Left lung (tissue), 10 donors: ENCODE measurements around the gene PDCD2L. TPM values are rescaled to one million over a fixed set of nuclear protein-coding genes. Genes with fewer than 3 reads are reported as not detected.

Source experiments
- ATAC-seq: fragments of 200-7000 bp; cut with Tn5 transposase; one replicate; pipeline ENCODE4 v1.9.1; 2020; ENCODE audit warnings: moderate library complexity
- DNase-seq, 4 donors: peaks; one replicate each; pipeline ENCODE4 v3.0.0-alpha.2; 2013 to 2020
- H3K27ac ChIP-seq, 2 donors: fragments of 200-600 bp; sonication (generic) in 1 of 2; one replicate each; pipeline versions ENCODE4 v1.5.0 to v1.8.0; 2020 to 2021
- H3K27me3 ChIP-seq, 2 donors: fragments of 200-600 bp; sonication (generic) in 1 of 2; one replicate each; pipeline versions ENCODE4 v1.5.0 to v1.8.0; 2020 to 2021
- H3K36me3 ChIP-seq, 2 donors: fragments of 200-600 bp; sonication (generic) in 1 of 2; one replicate each; pipeline versions ENCODE4 v1.5.0 to v1.8.0; 2020 to 2021
- H3K4me1 ChIP-seq, 2 donors: fragments of 200-600 bp; one replicate each; pipeline ENCODE4 v1.8.0; 2021
- H3K4me3 ChIP-seq, 2 donors: fragments of 200-600 bp; sonication (generic) in 1 of 2; one replicate each; pipeline versions ENCODE4 v1.5.0 to v1.8.0; 2020 to 2021; ENCODE audit warnings: mild to moderate bottlenecking in 1 of 2
- H3K9me3 ChIP-seq, 2 donors: fragments of 200-600 bp; sonication (generic) in 1 of 2; one replicate each; pipeline versions ENCODE4 v1.5.0 to v1.8.0; 2020 to 2021
- CTCF ChIP-seq, 2 donors: fragments of 200-600 bp; sonication (generic) in 1 of 2; IDR thresholded peaks; one replicate each; pipeline versions ENCODE4 v1.5.0 to v1.8.0; 2021; ENCODE audit warnings: antibody characterized with exemption in 2 of 2
- intact Hi-C, 2 donors: fragments of 100-400 bp; cut with DNase I; formaldehyde crosslinking; loops; one replicate each; pipeline versions ENCODE4 v1.11.2 to v1.14.2; 2022
- polyA plus RNA-seq, 6 donors: library from polyadenylated mRNA; unstranded; fragments of 120-200 nt; gene quantifications; one replicate each; pipeline ENCODE4 v1.2.1, GENCODE V29; 2013; ENCODE audit not compliant: insufficient read length in 6 of 6
- total RNA-seq, 2 donors: library from RNA; stranded (reverse); fragmentation: NEBNext Ultra II Directional; extraction: Animal tissue kit (Norgen Biotek cat#: 25700); gene quantifications; one replicate each; pipeline ENCODE4 v1.2.1, GENCODE V29; 2021
- donor health status: DM: no; HTN: yes; CAD: no.
- donor health status: DM: no; HTN: no; CAD: no.

The PDCD2L gene
- total and polyA plus RNA-seq, 8 donors = 5.0 to 14.7 (median 12.0) TPM

- peaks cover 0 to 4% of the 10 kb centered on the region in 2 donors for H3K27me3 ChIP-seq
- no peaks in the 10 kb centered on the region for H3K9me3 ChIP-seq
- intact Hi-C loops = no loop called here
- no peak overlapping the region for H3K4me3 ChIP-seq
- H3K36me3 ChIP-seq = peaks cover 0 to 43% of the 10 kb centered on the region in 2 donors
- H3K4me1 ChIP-seq = peaks cover 0 to 22% of the 10 kb centered on the region in 2 donors
- ATAC-seq (no peak), DNase-seq (no peak)
- TF ChIP-seq CTCF (IDR thresholded peaks at IDR 0.05) = no peak
- H3K27ac ChIP-seq = peak overlapping the region; percentile 53 to 57
These were observed 70.2 kb downstream of the PDCD2L start for GRCh38 chr19:34474233-34474989.

- Histone ChIP-seq H3K36me3 (peaks cover 0 to 35% of the 10 kb centered on the region in 2 donors), H3K27ac (peak overlapping the region; percentile 53 to 57), H3K27me3 (peaks cover 0 to 13% of the 10 kb centered on the region in 2 donors), H3K4me1 (peaks cover 0 to 22% of the 10 kb centered on the region in 2 donors), H3K4me3 (no peak overlapping the region), H3K9me3 (no peaks in the 10 kb centered on the region)
- ATAC-seq = peak; percentile 71
- intact Hi-C loops = no loop called here
- TF ChIP-seq CTCF (IDR thresholded peaks at IDR 0.05) = no peak
- no peak for DNase-seq
These were observed 71.1 kb downstream of the PDCD2L start for GRCh38 chr19:34475026-34475974.

Other genes with a start within 250 kb of the PDCD2L start
- 100 to 1,000 TPM in 1 of 2 donors, 10 to 100 TPM in 1; 88.0 to 108 TPM for gene LSM14A, start 231.9 kb upstream of the PDCD2L start, total RNA-seq
- 100 to 1,000 TPM; 133 to 176 (median 162) TPM for gene LSM14A, start 231.9 kb upstream of the PDCD2L start, polyA plus RNA-seq
- gene GARRE1, start 149.8 kb upstream of the PDCD2L start, total RNA-seq = 10 to 100 TPM; 26.2 to 26.7 TPM
- 10 to 100 TPM; 35.8 to 45.2 (median 37.1) TPM for gene GARRE1, start 149.8 kb upstream of the PDCD2L start, polyA plus RNA-seq
- gene GPI, start 39.2 kb upstream of the PDCD2L start, total RNA-seq = 100 to 1,000 TPM; 189 to 248 TPM
- 100 to 1,000 TPM in 5 of 6 donors, 10 to 100 TPM in 1; 99.2 to 111 (median 107) TPM for gene GPI, start 39.2 kb upstream of the PDCD2L start, polyA plus RNA-seq
- gene UBA2, start 24.0 kb downstream of the PDCD2L start, total RNA-seq = 10 to 100 TPM; 61.1 to 69.1 TPM
- gene UBA2, start 24.0 kb downstream of the PDCD2L start, polyA plus RNA-seq = 100 to 1,000 TPM; 152 to 171 (median 159) TPM
- gene WTIP, start 77.4 kb downstream of the PDCD2L start, total RNA-seq = 10 to 100 TPM; 19.1 to 39.3 TPM
- 10 to 100 TPM; 22.9 to 34.2 (median 26.1) TPM for gene WTIP, start 77.4 kb downstream of the PDCD2L start, polyA plus RNA-seq